Bronchial epithelial cell (primary cell): ENCODE measurements around the gene SEMA3G. TPM values are rescaled to one million over a fixed set of nuclear protein-coding genes. Genes with fewer than 3 reads are reported as not detected.

Experiments used
- DNase-seq: peaks from one replicate; pipeline ENCODE4 v3.0.0-alpha.2; 2010; ENCODE audit warnings: low read depth
- FAIRE-seq: peaks from 2 replicates; lab custom pipeline; 2011; peaks lifted over from hg19 to GRCh38; lab: Jason Lieb, UNC
- H3K27me3 ChIP-seq: 2 replicates; pipeline ENCODE4 v1.5.1; 2011; ENCODE audit warnings: low read length; ENCODE audit not compliant: control insufficient read depth, insufficient read depth
- H3K36me3 ChIP-seq: 2 replicates; pipeline ENCODE4 v1.5.1; 2011; ENCODE audit warnings: low read length; ENCODE audit not compliant: control insufficient read depth, insufficient read depth
- H3K4me3 ChIP-seq: 2 replicates; pipeline ENCODE4 v1.5.1; 2011; ENCODE audit warnings: mild to moderate bottlenecking, low read depth, low read length, control low read depth
- CTCF ChIP-seq: IDR thresholded peaks from 2 replicates; pipeline ENCODE4 v1.5.1; 2011; ENCODE audit warnings: mild to moderate bottlenecking, moderate library complexity, low read length, control low read depth, inconsistent platforms; ENCODE audit not compliant: insufficient read depth, severe bottlenecking
- total RNA-seq: library from RNA; depleted of rRNA; stranded (reverse); fragments of >200 nt; gene quantifications from 2 replicates; pipeline ENCODE4 v1.2.1, GENCODE V29; 2014

Gene SEMA3G
- total RNA-seq, 1 donor from 2014 or later, result under 0.01 TPM

- no peak for DNase-seq
- Histone ChIP-seq H3K27me3 (no peaks in the 10 kb centered on the region), H3K4me3 (no peak overlapping the region), H3K36me3 (no peaks in the 10 kb centered on the region)
- TF ChIP-seq CTCF, result no peak
- no peak for FAIRE-seq
Observed at GRCh38 chr3:52393131-52393807, 51.6 kb downstream of the SEMA3G start.

GRCh38 chr3:52392216-52392930, 52.5 kb downstream of the SEMA3G start:
- no peak for TF ChIP-seq CTCF
- no peak for FAIRE-seq
- no peaks in the 10 kb centered on the region for H3K27me3 ChIP-seq
- H3K4me3 ChIP-seq, result no peak overlapping the region
- H3K36me3 ChIP-seq, result no peaks in the 10 kb centered on the region
- no peak for DNase-seq

- H3K36me3 ChIP-seq, result no peaks in the 10 kb centered on the region
- no peak for TF ChIP-seq CTCF
- no peaks in the 10 kb centered on the region for H3K27me3 ChIP-seq
- H3K4me3 ChIP-seq, result no peak overlapping the region
- peak; percentile 62 for FAIRE-seq
- DNase-seq, result no peak
Observed at GRCh38 chr3:52391096-52391495, 53.8 kb downstream of the SEMA3G start.

- H3K4me3 ChIP-seq, result no peak overlapping the region
- H3K36me3 ChIP-seq, result no peaks in the 10 kb centered on the region
- H3K27me3 ChIP-seq, result no peaks in the 10 kb centered on the region
- DNase-seq (no peak), FAIRE-seq (no peak)
- TF ChIP-seq CTCF, result no peak
Observed at GRCh38 chr3:52388933-52389332, 56.0 kb downstream of the SEMA3G start.

GRCh38 chr3:52388348-52388821, 56.5 kb downstream of the SEMA3G start:
- no peaks in the 10 kb centered on the region for H3K27me3 ChIP-seq
- no peak for DNase-seq
- no peaks in the 10 kb centered on the region for H3K36me3 ChIP-seq
- TF ChIP-seq CTCF, result no peak
- no peak overlapping the region for H3K4me3 ChIP-seq
- no peak for FAIRE-seq
